ENCODE data around the gene CERS3.

The CERS3 gene

DNA sequence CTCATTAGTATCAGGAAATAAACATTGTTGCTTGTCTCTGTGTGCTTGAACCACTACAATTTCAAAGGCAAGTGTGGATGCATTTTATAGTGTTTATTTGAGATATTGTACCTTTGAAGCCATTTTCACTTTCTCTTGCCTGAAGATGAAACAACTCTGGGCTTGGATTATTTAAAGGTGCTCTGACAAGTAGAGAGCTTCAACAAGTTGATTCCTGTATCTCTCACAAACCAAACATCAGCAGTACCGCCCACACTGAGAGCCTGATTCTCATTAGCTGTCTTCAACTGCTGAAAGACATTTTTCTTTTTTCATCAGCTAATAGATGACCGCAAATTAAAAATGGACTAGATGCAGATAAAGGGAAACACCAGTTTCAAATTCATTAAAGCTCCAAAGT is 806 bp upstream of the CERS3 start:
- no peak for DNase-seq (ENCODE audit: low read depth, low spot score)

DNA sequence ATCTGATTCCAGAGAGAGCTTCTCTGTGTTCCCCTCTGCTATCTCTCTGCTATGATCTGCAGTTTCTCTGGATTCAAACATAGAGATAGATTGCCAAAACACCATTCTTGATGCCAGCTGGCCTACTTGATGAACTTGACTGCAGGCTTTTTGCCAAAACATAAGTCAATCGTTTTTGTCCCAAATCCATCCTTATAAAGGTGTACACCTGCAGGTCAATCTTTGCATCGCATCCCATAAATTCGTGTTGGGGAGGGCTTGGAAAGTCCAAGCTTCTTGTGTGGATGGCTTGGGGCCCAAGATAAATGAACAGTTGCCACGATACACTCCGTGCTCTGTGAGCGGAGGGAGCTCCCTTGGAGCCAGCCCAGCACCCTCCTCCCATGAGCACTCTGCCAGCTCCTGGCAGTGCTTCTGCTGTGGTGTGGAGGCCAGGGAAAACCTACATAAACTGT is 2.7 kb downstream of the CERS3 start:
- no peak for DNase-seq (ENCODE audit: low read depth, low spot score)

- DNase-seq (ENCODE audit: low read depth, low spot score): no peak
These were observed 3.3 kb downstream of the CERS3 start for GRCh38 chr15:100525436-100525835.

GRCh38 chr15:100524326-100524725 is 4.4 kb downstream of the CERS3 start:
- DNase-seq (ENCODE audit: low read depth, low spot score): no peak

- no peak for DNase-seq (ENCODE audit: low read depth, low spot score)
These were observed 6.8 kb downstream of the CERS3 start for GRCh38 chr15:100521907-100522306.

DNA sequence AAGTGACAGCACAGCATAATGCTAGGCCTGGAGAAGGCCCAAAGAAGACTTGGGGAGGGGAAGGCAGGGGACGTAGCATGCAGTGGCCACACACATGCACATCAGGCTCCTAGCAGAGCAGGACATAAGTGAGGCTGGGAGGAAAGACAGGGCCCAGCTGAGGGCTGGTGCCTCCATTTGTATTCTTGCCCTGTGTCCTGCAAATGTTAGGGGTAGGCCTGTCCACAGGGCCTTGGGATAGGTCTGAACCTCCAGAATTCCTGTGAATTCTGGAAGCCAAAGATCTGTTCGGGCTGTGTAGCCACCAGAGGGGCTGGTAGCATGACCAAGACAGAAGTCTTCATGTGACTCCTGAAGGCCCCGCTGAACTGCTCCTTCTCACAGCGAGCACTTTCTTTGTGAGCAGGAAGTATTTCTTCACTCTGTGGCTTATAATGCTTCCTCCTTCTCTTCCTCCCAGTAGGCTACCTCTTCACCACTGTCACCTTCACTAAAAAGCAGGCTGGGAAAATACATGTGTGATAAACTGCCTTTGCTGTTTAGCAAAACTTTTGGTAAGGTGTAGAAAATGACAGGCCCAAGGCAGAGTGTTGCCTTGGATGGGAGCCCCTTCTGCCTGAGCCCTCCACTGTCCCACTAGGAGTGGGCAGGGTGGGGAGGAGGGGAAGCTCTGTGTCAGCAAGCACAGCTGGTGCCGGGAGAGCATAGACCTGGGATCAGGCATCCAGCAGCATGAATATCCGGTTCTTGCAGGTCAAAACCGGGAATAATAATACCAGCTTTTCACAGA is 8.4 kb downstream of the CERS3 start:
- no peak for DNase-seq (ENCODE audit: low read depth, low spot score)

DNA sequence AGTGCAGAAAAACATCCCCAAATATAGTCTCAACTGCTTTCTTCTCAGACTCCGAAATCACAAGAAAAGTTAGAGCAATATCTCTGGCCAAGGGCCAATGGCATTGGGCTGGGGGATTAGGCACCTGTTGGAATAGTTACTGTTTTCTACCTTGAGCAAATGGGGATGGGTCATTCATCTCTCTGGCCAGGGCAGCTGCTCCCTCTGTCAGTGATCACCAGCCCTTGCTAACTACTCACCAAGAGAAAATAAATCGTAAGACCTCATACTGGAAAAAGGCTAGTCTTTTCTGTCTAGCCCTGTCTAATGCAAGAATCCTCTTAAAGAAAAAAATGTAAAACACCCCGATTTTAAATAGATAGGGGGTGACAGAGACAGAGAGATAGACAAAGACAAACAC is 10.9 kb downstream of the CERS3 start:
- no peak for DNase-seq (ENCODE audit: low read depth, low spot score)

- no peak for DNase-seq (ENCODE audit: low read depth, low spot score)
These were observed 11.9 kb downstream of the CERS3 start for GRCh38 chr15:100516643-100517512.

GRCh38 chr15:100515758-100516157 is 13.0 kb downstream of the CERS3 start:
- no peak for DNase-seq (ENCODE audit: low read depth, low spot score)

DNA sequence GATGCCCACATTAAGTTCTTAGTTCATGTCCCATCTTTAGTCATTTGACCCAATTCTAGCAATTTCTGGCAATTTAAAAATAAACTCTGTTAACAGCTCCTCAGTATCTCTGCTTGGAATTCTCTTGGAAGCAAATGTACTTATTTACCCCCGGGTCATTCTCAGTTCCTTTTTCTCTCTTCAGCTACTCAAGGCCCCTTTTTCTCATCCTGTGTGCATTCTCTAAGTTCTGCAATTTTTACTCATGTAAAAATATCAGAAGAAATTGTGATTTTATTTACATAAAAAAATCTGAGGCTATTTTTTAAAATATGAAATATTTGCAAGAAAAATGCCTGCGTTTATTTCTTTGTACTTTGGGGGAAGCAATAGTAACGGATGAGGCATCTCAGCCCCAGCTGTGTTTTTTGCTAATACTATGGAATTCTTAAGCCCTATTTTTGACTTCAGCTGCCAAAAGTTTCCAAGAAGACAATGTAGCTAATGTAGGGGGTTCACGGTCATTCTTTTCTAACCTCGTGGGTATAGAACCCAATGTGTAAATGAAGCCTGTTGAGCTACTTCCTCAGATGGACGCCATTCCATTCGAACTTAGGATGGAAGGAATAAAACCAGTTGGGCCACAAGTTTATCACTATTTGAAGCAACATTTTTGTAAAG is 20.0 kb downstream of the CERS3 start:
- DNase-seq (ENCODE audit: low read depth, low spot score): no peak

GRCh38 chr15:100502651-100503050 is 26.1 kb downstream of the CERS3 start:
- no peak for DNase-seq (ENCODE audit: low read depth, low spot score)

DNA sequence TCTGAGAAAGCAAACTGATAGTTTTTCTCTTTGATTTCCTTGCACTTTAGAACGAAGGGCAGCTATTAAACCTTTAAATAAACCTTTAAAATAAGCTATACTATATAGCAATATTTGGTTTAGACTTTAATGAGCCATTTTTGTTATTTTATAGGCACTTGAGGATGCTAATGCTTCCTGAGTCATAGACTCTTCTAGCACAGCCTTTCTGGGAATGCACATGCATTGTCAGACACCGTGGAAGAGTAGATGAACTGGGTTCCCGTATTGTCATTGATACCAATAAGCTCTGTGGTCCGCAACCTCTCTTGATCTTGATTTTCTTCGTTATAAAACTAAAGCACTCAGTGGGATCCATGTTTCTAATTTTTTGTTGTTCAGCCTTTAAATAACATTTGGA is 27.6 kb downstream of the CERS3 start:
- no peak for DNase-seq (ENCODE audit: low read depth, low spot score)

DNA sequence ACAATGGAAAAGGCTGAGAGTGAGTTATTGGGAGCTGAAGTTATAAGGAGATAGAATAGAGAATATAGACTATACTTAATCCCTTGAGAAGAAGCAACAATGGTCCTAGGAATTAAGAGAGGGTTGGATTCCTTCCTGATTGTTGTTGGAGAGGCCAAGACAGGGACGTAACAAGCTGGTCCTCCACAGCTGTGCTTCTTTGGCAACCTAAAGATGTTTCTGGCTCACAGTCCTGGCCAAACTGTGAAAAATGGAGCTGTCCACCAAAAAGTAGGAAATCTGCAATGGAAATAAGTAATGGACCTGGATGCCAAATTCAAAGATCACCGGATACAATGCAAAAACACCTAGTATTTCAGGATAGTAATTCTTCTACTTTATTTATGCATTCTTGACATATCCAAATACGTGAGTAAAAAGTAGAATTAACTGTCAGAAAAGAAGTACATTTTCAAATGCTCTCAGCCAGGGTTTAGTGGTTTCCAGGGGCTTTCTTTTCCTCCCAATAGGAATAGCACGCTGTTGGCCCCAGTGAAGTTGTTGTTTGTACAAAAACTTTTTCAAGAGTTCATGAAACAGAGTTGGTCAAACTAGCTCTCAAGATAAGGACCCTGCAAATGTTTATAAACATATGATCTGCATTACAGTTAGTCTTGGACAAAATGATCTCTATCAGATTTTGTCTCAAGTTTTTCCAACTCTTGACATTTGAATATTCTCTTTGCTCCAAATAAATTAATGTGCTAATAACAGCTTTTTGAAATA is 28.3 kb downstream of the CERS3 start:
- DNase-seq (ENCODE audit: low read depth, low spot score): no peak

DNA sequence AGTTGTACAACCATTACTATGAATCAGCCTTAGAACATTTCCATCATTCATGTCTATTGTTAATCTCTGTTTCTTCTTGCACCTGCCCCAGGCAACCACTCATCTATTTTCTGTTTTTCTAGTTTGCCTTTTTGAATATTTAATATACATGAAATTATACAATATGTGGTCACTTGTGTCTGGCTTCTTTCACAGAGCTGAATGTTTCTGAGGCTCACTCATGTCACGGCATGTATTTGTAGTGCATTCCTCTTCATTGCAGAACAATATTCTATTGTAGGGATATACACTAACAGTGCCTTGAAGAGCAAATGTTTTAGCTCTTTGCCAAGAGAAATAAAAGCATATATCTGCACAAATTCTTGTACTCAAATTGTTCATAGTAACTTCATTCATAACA is 32.9 kb downstream of the CERS3 start:
- no peak for DNase-seq (ENCODE audit: low read depth, low spot score)

DNA sequence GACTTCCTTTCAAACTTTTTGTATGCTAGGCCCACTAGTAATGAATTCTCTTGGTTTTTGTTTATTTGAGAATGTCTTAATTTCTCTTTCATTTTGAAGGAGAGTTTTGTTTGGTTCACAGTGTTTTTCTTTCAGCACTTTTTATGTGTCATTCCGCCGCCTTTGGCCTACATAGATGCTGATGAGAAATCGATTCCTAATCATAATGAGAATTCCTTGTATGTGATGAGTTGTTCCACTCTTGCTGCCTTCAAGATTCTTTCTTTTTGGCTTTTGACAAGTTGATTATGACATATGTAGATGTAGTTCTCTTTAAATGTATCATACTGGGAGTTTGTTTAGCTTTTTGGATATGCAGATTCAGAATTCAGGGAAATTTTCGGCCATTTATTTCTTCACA is 35.5 kb downstream of the CERS3 start:
- DNase-seq (ENCODE audit: low read depth, low spot score): no peak

DNA sequence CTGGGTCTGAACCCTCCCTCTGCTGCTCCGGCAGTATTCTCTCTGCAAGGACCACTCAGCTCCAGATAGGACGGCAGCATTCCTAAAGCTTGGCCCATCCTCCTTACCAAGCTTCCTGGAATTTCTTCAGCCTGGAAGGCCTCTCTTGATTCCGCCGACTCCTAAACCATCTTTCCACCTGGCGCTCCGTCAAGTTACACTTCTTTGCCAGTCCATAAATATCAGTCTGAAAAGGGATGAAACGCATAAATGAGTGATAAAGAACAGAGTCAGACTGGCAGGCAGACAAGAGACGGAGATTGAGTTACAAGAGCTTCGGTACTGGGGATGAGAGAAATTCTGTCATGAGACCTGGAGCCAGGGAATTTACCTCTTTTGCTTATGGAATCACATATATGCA is 44.3 kb downstream of the CERS3 start:
- no peak for DNase-seq (ENCODE audit: low read depth, low spot score)

- no peak for DNase-seq (ENCODE audit: low read depth, low spot score)
These were observed 45.4 kb downstream of the CERS3 start for GRCh38 chr15:100483370-100483769.

GRCh38 chr15:100476805-100477204 is 51.9 kb downstream of the CERS3 start:
- DNase-seq (ENCODE audit: low read depth, low spot score): no peak

DNA sequence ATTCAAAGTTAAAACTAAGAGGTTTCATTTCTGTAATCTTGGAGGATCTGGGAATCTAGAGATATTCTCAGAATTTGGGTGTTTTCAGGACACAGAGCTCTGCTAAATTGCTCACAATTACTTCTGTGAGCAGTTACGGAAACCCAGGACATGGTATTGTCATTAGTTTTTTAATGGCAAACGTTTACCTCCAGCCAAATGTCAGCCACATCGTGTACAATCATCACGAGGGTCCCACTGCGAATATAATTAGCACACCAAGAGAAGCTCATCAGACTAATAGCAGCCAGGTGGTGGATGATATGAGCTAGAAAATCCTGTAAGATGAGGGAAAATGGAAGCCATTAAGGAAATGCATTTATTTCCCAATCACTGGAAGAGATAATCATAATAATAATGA is 56.0 kb downstream of the CERS3 start:
- no peak for DNase-seq (ENCODE audit: low read depth, low spot score)

DNA sequence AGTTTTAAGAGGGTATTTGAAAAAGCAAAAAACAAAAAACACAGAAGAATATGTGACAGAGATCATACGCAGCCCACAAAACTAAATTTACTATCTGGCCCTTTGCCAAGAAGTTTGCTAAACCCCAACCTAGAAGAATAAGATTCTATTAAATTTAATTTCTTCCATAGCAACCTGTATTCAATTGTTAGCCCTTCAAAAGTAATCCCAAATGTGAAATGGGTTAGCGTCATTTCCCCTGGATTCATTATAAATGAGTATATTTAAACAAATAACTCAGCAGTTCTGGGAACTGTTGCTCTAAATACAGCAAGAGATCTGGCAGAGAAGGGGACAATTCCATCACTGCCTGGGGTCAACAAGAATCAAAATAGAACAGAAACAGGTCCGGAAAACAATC is 56.8 kb downstream of the CERS3 start:
- DNase-seq (ENCODE audit: low read depth, low spot score): no peak

- DNase-seq (ENCODE audit: low read depth, low spot score): no peak
These were observed 60.5 kb downstream of the CERS3 start for GRCh38 chr15:100468285-100468684.

DNA sequence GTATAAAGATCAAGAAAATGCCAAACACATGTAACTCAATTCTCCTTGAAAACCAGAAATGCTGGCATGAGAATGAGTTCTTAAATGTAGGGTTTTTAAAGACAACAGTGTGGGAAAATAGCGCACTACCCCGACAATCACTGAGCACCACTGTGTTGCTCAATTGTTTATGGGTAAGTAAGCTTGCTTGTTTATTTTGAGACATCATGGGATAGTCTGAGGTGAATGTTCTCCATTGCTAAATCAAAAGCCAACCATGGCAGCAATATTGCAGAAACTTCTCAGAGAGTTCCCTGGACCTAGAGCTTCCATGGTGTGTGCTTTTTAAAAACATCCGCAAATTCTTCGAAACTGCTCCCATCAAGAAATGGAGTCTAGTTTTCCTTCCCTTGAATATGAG is 62.7 kb downstream of the CERS3 start:
- DNase-seq (ENCODE audit: low read depth, low spot score): no peak

All from activated naive CD8-positive, alpha-beta T cell treated with anti-CD3 and anti-CD28 coated beads, Interleukin-2, amount 50 U/mL, for 16 hours (primary cell).